Gastroesophageal sphincter (tissue), 4 donors: ENCODE measurements around the gene PPP6R2. TPM values are rescaled to one million over a fixed set of nuclear protein-coding genes. Genes with fewer than 3 reads are reported as not detected.
"Not testable (repeated sequence)": the region's sequence is repeated elsewhere in the genome, so short reads cannot be mapped to it uniquely, and the experiment has no call there.

ENCODE experiments used
- ATAC-seq: fragments of 150-250 bp; one replicate; pipeline ENCODE4 v1.9.1; 2016; ENCODE audit warnings: mild to moderate bottlenecking, moderate library complexity
- H3K27ac ChIP-seq, 4 donors: fragments of 200-600 bp; sonication (generic) in 3 of 4; 1 replicate in 3 of 4; 2 replicates in 1 of 4; pipeline ENCODE4 v1.5.1; 2016 to 2019
- H3K27me3 ChIP-seq: fragments of 200-600 bp; sonication (generic); one replicate; pipeline ENCODE4 v1.5.1; 2019
- H3K36me3 ChIP-seq, 2 donors: fragments of 200-600 bp; sonication (generic); one replicate each; pipeline ENCODE4 v1.5.1; 2019; ENCODE audit warnings: control low read depth in 1 of 2
- H3K4me1 ChIP-seq, 3 donors: fragments of 200-600 bp; sonication (generic); 1 replicate in 2 of 3; 2 replicates in 1 of 3; pipeline ENCODE4 v1.5.1; 2016 to 2019; ENCODE audit warnings: control low read depth in 2 of 3
- H3K4me3 ChIP-seq, 2 donors: fragments of 200-600 bp; sonication (generic); one replicate each; pipeline ENCODE4 v1.5.1; 2019; ENCODE audit warnings: mild to moderate bottlenecking in 1 of 2, moderate library complexity in 1 of 2
- H3K9me3 ChIP-seq, 3 donors: fragments of 200-600 bp; sonication (generic); one replicate each; pipeline ENCODE4 v1.5.1; 2017 to 2019; ENCODE audit warnings: control low read depth in 2 of 3
- EP300 ChIP-seq: sonication (generic); formaldehyde crosslinking; IDR thresholded peaks from one replicate; pipeline ENCODE4 v1.6.1; 2017; ENCODE audit warnings: antibody characterized with exemption, mild to moderate bottlenecking
- POLR2A ChIP-seq, 2 donors: fragments of 450-650 bp; IDR thresholded peaks; one replicate each; pipeline ENCODE4 v1.6.1; 2017; ENCODE audit warnings: antibody characterized with exemption in 2 of 2, mild to moderate bottlenecking in 2 of 2, moderate library complexity in 1 of 2
- POLR2AphosphoS5 ChIP-seq: sonication (generic); formaldehyde crosslinking; IDR thresholded peaks from one replicate; pipeline ENCODE4 v1.6.1; 2017; ENCODE audit warnings: antibody characterized with exemption
- WGBS, 2 donors: methylation state at CpG; one replicate each; pipeline ENCODE4 v1.1.5; 2018; ENCODE audit warnings: low coverage in 1 of 2; 5-methylcytosine and 5-hydroxymethylcytosine counted together
- total RNA-seq, 4 donors: library from RNA; depleted of rRNA; stranded (reverse); fragments of >200 nt; gene quantifications; one replicate each; pipeline ENCODE4 v1.1.0, GENCODE V29; 2016
- TF ChIP-seq, protein P1 (sequence below), 4 experiments: fragments of 200-600 bp in 2 of 4; fragments of 450-650 bp in 2 of 4; sonication (generic) in 1 of 4; IDR thresholded peaks; one replicate each; pipeline ENCODE4 v1.5.1; 2017 to 2019; ENCODE audit warnings: antibody characterized with exemption in 4 of 4, mild to moderate bottlenecking in 2 of 4, moderate library complexity in 2 of 4

The PPP6R2 gene
- total RNA-seq, 4 donors from 2014 or later, result 52.2 to 73.5 (median 64.2) TPM

DNA sequence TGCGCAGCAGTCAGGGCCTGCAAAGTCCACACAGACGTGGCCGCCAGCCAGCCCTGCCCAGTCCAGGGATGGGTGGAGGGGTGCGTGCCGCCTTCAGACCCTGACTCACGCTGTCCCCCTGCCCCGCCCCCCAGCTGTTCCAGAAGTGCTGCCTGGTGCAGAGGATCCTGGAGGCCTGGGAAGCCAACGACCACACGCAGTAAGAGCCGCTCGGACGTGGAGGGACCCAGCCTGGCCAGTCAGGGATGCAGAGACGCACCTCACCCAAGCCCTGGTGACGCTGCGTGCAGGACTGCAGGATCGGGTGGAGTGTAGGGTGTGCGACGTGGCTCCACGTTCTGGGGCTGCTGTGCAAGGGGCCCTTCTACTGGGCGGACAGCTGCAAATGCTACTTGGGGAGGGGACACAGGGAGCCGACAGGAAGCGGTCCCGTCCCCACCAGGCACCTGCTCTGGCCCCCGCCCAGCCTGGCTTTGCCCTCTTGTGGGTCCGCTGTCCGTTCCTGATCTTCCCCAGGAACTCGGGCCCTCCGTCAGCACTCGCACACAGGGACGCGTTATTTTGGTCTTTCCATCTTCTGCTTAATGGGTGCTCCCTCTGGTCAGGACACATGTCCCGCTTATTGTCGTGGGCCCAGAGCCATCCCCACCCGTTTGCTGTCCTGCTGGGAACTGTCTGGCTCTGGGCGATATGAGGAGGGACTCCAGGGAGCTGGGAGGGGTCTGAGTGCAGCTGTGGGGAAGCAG, 89.2 kb downstream of the PPP6R2 start:
- H3K4me3 ChIP-seq, result no peak overlapping the region
- 81 to 93% methylated on average over 3 to 4 of the region's 35 CpGs for WGBS, 2 donors
- H3K36me3 ChIP-seq, result peaks cover 0 to 83% of the 10 kb centered on the region in 2 donors
- no peaks in the 10 kb centered on the region for H3K9me3 ChIP-seq
- ATAC-seq, result no peak
- no peaks in the 10 kb centered on the region for H3K4me1 ChIP-seq
- no peaks in the 10 kb centered on the region for H3K27me3 ChIP-seq
- H3K27ac ChIP-seq, result no peak overlapping the region
- TF ChIP-seq, protein P1, sequence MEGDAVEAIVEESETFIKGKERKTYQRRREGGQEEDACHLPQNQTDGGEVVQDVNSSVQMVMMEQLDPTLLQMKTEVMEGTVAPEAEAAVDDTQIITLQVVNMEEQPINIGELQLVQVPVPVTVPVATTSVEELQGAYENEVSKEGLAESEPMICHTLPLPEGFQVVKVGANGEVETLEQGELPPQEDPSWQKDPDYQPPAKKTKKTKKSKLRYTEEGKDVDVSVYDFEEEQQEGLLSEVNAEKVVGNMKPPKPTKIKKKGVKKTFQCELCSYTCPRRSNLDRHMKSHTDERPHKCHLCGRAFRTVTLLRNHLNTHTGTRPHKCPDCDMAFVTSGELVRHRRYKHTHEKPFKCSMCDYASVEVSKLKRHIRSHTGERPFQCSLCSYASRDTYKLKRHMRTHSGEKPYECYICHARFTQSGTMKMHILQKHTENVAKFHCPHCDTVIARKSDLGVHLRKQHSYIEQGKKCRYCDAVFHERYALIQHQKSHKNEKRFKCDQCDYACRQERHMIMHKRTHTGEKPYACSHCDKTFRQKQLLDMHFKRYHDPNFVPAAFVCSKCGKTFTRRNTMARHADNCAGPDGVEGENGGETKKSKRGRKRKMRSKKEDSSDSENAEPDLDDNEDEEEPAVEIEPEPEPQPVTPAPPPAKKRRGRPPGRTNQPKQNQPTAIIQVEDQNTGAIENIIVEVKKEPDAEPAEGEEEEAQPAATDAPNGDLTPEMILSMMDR (IDR thresholded peaks at IDR 0.05), result no peak
- no peak for TF ChIP-seq EP300
- TF ChIP-seq POLR2A (IDR thresholded peaks at IDR 0.05), result no peak
- no peak for TF ChIP-seq POLR2AphosphoS5

DNA sequence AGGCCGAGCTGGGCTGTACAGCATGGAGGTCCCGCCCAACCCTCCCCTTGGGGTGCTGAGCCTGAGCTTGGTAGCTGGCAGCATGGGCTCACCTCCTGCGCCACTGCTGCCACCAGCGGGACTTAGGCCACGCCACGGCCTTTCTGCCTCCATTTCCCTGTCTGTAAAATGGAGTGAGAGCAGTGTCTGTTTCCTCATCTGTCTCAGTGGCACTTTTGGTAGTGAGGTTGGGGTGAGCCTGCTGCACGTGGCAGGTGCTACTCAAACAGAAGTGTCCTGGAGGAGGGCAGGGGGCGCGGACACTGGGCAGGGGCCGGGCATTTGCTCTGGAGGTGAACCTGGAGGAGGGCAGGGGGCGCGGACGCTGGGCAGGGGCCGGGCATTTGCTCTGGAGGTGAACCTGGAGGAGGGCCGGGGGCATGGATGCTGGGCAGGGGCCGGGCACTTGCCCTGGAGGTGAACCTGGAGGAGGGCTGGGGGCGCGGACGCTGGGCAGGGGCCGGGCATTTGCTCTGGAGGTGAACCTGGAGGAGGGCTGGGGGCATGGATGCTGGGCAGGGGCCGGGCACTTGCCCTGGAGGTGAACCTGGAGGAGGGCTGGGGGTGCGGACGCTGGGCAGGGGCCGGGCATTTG, 89.9 kb downstream of the PPP6R2 start:
- H3K27me3 ChIP-seq, ATAC-seq, H3K4me1 ChIP-seq, H3K9me3 ChIP-seq, H3K4me3 ChIP-seq, H3K27ac ChIP-seq: not testable (repeated sequence)
- peaks cover 0 to 83% of the 10 kb centered on the region in 2 donors for H3K36me3 ChIP-seq
- no CpG with 5 or more reads among the region's 24 CpGs for WGBS, 2 donors

DNA sequence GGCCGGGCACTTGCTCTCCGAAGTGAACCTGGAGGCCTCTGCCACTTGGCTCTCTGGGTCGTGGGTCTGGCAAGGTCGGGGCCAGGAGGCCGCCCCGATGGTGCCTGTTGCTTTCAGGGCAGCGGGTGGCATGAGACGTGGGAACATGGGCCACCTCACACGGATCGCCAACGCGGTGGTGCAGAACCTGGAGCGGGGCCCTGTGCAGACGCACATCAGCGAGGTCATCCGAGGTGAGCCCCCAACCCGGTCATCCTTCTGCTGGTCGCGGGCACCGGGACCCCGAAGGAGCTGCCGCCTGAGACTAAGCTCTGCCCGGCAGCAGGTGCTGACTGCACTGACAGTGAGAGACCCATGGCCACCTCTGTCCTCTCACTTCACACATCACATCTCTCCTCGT, 91.7 kb downstream of the PPP6R2 start:
- Histone ChIP-seq H3K9me3 (no peaks in the 10 kb centered on the region), H3K36me3 (peaks cover 0 to 86% of the 10 kb centered on the region in 2 donors)

DNA sequence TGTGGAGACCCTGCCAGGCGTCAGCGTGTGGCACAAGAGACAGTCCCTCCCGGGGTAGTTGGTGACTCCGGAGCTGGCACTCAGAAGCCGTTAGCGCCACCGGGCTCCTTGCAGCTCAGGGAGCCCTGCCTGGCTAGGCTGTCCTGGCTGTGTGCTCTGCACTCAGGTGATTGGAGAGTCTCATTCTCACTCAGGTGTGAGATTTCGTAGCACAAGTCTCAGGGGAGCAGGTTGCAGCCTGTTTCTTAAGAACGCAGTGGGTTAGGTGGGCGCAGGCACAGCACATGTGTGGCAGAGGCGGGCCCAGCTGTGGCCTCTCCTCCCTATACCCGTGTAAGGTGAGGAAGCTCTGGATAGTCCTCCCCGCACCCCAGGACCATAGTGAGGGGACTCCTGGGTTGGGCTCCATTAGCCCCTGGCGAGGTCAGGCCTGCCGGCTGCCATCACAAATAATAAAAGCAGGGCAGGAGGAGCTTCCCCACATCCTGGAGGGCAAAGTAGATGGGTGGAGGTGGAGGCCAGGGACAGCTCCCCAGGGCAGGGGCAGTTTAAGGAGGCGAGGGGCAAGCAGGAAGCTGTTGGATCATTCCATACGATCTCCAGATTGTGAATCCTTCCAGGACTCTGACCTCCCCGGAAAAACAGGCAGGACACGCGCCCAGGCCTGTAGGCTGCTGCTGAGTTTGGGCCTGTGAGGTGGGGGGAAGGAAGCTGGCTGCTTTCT, 92.3 kb downstream of the PPP6R2 start:
- TF ChIP-seq EP300 (no peak), POLR2AphosphoS5 (no peak)
- Histone ChIP-seq H3K36me3 (peaks cover 0 to 86% of the 10 kb centered on the region in 2 donors), H3K9me3 (no peaks in the 10 kb centered on the region), H3K27me3 (no peaks in the 10 kb centered on the region), H3K27ac (no peak overlapping the region), H3K4me3 (no peak overlapping the region), H3K4me1 (no peaks in the 10 kb centered on the region)
- WGBS, 2 donors, result 40% methylated on average over 1 of the region's 20 CpGs; no CpG with 5 or more reads in 1 of the 2 donors
- ATAC-seq, result no peak

More for the DNA sequence above, 91.7 kb downstream of the PPP6R2 start:
- no peak for TF ChIP-seq POLR2A (IDR thresholded peaks at IDR 0.05)
- TF ChIP-seq POLR2AphosphoS5, result no peak
- no peak for TF ChIP-seq EP300
- TF ChIP-seq, protein P1 (IDR thresholded peaks at IDR 0.05), result no peak
- no CpG with 5 or more reads among the region's 24 CpGs for WGBS, 2 donors
- Histone ChIP-seq H3K4me3 (no peak overlapping the region), H3K27ac (no peak overlapping the region), H3K4me1 (no peaks in the 10 kb centered on the region), H3K27me3 (no peaks in the 10 kb centered on the region)
- ATAC-seq, result no peak

DNA sequence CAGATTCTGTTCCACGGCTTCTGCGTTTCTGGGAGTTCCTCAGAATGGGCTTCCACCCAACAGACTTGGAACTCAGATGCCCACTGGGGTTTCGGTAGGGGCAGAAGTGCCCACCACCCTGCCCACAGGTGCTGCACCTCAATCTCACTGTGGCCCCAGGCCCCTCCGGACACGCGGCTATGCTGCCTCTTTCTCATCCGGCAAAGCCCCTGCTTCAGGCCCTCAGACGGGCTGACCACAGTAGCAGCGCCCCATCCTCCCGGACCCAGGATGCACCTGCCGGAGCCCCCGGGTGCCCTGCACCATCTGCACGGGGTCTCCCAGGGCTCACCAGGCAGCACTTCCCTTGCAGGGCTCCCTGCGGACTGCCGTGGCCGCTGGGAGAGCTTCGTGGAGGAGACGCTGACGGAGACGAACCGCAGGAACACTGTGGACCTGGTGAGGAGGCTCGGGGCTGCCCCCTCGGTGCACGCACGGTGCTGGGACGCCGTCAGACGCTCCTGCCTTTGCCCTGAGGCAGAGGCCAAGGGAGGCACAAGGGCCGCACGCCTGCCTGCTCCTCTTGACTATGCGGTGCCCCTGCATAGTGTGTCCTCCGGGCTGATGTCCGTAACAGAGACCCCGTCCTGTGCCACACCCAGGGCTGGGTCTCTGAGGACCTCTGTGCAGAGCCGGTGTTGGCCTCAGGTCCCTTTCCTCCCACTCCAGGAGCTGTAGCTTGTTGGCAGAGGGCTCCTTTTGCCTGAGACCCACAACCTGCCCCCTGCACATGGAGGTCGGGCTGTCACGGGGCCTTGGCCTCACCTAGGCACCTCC, 93.1 kb downstream of the PPP6R2 start:
- TF ChIP-seq EP300, result no peak
- TF ChIP-seq POLR2AphosphoS5, result no peak
- TF ChIP-seq, protein P1 (IDR thresholded peaks at IDR 0.05), result no peak
- no peak for TF ChIP-seq POLR2A (IDR thresholded peaks at IDR 0.05)
- Histone ChIP-seq H3K36me3 (peaks cover 0 to 86% of the 10 kb centered on the region in 2 donors), H3K27me3 (no peaks in the 10 kb centered on the region), H3K4me1 (no peaks in the 10 kb centered on the region), H3K27ac (no peak overlapping the region), H3K9me3 (no peaks in the 10 kb centered on the region), H3K4me3 (no peak overlapping the region)
- no CpG with 5 or more reads among the region's 37 CpGs for WGBS, 2 donors
- no peak for ATAC-seq
